Activated CD8-positive, alpha-beta memory T cell treated with anti-CD3 and anti-CD28 coated beads for 1 hour (primary cell): ENCODE results near the gene SLC25A45.
A peak's percentile ranks its signal among the peaks of the same experiment; 100 is the strongest.

Experiments
- DNase-seq, 2 donors: peaks; one replicate each; pipeline ENCODE4 v3.0.0-alpha.2; 2020; ENCODE audit warnings: low read depth in 1 of 2; ENCODE audit errors: extremely low read depth in 1 of 2

Gene SLC25A45

DNA sequence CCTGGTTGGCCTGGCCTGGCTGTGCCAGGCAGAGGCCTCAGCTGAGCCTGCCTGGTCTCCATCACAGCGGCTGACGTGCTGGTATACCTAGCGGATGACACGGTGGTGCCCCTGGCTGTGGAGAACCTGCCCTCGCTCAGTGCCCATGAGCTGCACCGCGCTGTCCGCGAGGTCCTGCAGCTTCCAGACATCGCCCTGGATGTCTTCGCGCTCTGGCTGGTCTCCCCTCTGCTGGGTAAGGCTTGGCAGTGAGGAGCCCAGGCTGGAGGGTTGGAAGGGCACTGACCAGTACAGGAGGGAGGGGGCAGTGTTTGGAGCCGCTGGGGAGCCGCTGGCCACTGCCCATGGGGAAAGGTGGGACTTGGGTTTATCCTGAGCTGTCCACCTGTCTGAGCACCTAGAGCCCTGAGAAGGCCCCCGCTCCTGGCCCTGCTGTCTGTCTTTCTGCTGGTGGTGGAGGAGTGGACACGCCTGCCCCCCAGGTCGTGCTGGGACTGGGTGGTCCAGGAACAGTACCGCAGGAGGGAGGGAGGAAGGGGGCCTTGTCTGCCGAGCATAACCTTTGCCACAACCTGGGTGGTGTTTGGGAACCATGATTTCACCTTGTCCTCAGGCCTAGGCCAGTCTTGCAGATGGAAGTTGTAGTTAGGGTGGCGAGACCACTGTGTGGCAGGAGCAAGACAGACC, 7.0 kb upstream of the SLC25A45 start:
- DNase-seq, result no peak

DNA sequence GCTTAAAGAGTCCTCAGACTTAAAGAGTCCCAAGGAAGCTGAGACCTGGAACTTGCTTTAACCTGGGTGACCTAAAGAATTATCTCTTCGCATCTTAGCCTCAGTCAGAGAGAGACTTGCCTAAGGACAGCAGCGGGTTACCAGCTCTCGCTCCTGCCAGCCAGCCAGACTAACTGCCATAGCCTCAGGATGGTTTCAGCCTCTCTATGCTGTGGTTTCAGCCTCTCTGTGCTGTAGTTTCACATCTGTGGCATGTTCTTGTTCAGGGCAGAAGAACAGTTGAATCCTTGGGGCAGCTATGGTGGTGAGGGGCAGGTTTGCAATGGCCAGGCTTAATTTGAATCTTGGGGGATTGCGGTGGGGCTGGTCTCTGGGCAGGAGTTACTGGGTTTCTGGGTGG, 6.3 kb upstream of the SLC25A45 start:
- DNase-seq, result no peak

DNA sequence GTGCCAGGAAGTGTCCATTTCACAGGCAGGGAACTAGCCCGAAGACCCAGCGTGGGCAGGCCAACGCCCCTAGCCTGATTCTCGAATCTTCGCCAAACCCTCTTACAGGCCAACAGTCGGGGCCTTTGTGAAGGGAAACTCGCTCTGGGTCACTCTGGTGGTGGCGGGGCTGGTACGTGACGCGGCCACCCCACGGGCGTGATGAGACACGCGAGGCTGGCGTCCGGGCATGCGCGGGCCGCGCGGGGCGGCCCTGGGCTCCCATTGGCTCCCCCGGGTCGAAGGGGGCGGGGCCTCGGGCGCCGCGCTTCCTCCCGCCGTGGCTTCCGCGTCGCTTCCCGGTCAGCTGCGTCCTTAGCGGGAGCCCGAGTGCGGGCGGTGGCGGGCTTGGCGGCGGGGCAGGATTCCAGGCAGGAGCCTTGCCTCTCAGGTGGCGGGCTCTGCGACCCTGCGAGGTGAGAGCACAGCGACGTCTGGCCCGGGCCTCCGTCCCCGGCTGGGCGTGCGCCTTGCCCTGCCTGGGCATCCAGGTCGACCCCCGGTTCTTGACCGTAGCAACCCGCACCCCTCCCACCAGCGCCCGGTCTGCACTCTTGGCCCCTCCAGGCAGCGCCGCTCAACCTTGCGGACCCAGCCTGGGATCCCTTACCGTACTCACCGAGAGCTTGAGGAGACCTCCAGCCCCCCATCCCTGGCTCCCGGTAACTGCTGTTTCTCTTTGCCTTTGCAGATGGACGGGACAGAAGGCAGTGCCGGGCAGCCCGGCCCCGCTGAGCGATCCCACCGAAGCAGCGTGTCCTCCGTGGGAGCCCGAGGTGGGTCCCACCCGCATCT, 4.1 kb upstream of the SLC25A45 start, which contains the start of gene FRMD8:
FRMD8 (plus strand) TSS at position 331 of the 834 bp plus-strand sequence; CDS start at position 731, 400 bp downstream.
- peak; percentile 75 to 87 for DNase-seq

DNA sequence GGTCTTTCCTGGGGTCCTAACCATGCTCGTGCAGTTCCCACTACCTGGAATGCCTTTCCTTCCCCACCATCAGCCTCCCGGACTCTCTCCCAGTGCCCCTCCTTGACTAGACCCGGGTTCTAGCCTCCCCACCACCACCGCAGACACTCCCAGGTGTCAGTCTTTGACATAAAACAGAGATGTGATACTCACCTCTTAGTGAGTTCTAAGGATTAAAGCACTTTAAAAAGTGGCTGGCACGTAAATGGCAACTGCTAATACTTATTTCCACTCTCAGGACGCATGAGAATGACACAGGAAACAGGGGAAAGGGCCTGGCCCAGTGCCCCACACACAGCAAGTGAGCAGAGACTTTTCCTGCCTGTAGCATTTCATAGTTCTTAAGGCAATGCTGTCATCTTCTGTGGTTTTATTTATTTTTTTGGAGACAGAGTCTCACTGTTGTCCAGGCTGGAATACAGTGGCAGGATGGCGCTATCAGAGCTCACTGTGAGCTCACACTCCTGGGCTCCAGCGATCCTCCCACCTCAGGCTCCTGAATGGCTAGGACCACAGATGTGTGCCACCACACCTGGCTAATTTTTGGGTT, 1.9 kb upstream of the SLC25A45 start:
- no peak for DNase-seq

DNA sequence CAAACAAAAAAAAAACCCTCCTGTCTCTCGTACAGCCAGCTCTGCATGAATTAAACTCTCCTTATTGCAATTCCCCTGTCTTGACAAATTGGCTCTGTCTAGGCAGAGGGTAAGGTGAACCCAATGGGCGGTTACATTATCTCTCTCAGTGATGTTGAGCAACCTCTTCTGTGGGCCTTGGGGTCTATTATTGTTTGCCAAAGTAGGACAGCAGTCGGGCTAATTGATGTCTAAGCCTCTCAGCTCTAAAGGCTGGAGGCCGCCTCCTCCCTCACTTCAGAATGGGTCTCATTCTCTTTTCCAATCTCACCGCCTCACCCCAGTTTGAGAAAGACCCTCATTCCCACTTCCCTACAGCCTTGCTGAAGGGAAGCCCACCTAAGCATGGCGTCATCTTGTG, 1.3 kb upstream of the SLC25A45 start:
- no peak for DNase-seq

DNA sequence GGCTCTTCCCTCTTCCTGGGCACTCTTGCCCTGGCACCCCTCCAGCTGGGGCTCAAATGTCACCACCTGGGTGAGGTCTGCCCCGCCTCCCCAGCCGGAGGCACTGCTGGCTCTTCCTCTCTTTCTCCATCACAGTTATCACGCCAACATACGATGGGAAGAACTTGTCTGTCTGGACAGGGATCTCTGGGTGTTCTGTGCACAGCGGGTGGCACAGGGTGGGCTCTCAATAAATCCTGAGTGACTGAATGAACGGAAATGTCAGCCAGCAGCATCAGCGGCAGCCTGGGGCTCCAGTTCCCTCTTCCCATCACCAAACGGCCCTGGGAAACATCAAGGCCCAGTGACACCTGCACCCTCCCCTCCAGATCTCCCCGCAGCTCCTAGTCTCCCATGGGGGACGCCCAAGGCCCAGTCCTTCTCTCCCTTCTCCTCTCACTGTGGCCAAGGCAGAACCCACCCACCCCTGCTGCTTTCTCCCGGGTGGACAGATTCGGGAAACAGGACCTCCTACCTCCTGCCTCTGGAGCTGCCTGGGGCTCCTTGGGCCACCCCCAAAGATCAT, 440 bp upstream of the SLC25A45 start:
- DNase-seq, result no peak

DNA sequence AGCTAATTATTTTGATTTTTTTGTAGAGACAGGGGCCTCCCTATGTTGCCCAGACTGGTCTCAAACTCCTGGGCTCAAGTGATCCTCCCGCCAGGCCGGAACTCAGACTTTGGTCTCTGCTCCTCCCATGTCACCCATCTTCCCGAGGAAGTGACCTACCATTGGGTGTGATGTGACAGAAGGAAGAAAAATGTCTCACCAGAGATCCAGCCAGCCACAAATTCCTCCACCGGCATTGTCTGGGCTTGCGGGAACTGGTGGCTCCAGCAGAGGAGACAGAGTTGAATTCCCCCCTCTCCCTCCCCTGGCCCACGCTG, 772 bp downstream of the SLC25A45 start:
- DNase-seq, result no peak

DNA sequence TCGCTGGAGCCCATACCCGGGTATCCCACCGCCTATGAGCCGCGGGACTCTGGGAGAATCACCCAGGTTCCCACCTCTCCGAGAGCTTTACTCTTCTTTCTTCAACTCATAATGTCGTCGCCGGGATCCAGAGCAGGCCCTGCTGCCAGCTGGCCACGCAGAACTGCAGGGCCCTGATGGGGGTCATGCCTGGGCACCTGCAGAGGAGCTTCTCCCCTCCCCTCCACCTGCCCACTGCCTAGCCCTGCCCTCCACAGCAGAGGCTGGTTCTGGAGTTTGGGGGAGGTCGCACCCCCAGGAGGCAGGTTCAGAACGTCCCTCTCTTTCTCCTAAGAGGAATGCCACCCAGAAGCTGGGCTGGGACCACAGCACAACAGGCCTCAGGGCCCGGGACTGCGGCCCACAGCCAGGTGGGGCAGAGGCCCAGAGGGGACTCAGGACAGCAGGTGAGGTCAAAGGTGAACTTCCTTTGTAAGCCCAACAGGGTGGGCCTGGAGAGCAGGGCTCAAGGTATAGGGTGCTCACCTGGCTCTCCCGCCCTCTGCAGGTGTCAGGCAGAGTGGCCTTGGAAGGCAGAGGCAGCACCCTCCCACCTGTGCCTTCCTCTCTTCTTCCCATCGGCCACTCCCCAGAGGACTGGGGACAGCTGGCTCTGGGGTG, 1.9 kb downstream of the SLC25A45 start:
- no peak for DNase-seq

DNA sequence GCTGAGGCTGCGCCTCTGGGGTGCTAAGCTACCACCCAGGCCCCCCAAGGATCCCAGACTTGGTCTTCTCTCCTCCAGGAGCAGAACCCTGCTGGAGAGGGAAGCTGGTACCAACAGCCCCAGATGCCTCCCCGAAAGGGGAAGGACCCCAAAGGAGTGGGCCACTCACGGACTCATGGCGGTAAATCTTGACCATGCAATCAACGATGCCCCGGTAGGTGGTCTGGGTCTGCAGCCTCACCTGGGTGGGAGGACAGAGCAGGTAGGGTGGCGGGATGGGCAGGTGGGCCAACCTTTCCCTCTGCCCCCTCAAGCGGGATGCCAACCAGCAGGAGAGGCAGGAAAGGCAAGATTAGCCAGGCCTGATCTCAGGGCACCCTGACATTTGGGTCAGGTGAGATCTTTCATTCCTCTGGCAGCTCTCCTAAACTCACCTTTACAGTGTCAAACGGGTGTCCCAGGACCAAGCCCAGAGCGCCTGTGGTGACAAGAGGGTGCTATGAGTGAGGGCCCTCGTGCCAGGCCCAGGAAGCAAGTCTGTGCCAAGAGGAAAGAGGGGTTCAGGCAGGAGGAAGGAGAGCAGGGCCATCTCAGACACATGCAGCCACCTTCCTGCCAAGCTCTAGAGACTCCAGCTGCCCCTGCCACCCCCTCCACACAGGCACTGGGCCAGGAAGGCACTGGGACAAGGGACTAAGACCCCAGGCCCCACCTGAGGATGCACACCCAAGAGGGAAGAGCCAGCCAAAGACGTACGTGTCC, 2.6 kb downstream of the SLC25A45 start:
- DNase-seq, result no peak

DNA sequence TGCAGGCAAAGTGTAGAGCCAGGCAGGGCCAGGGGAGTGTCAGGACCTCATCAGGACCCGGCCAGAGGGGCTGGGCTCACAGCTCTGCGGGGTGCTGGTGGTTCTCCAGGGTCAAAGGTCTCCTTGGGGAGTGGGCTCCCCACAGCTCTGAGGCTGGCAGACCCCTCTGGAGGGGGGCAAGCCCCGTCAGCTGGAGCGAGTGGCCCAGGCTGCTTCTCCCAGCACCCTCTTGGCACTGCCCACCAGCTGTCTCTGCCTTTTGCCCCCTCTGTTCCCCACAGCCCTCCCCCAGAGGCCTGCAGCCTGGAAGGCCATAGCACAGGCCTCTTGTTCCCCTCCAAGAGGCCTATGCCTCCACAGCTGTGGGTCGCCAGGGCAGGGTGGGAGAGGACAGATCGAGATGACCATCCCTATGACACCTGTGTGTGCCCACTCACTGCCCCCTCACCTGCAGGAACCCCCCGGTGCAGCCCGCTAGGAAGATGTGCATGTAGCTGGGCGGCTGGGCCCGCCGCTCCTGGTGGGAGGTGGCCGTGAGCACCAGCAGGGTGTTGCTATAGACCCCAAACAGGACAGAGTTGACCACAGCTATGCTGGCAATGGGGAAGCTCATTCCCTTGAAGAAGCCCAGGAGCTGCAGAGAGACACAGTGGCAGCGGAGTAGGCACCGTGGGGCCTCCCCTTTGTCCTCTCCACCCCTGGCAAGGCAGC, 3.4 kb downstream of the SLC25A45 start:
- DNase-seq, result no peak

DNA sequence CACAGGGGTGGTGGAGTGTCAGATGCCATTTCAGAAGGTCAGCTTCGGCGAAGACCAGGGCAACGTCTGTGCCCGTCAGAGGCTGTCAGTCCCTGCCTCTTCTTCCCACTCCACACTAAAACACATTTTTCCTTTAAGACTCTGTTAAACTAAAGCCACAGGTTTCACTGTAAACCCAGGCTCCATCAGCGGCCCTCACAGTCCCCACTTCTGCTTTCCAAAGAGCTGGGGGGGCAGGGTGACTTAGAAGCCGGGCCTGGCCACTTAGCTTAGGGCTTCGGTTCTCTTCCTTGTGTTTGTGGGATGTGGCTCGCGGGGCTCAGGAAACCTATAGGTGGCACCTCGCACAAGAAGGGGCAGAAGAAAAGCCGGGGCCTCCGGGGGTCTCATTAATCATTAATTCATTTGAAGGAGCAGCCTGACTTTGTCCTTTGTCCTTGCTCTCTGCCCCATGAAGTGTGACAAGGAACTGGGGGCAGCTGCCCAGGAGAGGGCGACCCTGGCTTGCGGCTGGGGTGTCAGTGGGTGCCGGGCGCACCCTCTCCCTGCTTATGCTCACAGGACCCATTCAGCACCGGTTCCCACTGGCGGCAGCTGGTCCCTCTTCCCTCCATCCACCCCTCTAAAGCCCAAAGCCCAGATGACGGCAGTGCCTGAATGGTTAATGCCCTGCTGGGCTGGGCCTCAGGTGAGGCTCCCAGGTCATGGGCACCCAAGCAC, 4.1 kb downstream of the SLC25A45 start:
- no peak for DNase-seq

DNA sequence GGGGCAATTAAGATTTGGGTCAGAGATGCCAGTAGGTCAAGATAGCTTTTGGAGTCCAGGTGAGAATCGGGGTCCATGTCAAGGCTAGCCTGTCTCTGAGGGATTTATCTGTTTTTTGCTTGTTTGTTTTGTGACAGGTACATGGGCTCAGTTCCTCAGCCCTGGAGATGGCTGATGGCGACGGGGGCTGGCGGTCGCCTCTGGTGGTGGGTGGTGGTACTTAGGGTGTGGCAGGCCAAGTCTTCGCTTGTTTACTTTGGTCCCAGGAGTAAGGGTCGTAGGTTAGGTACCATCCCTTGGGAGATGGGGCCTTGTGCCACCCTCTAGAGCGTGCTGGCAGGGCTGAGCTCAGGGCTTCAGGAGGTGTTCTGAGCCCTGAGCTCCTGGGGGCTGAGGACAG, 4.7 kb downstream of the SLC25A45 start:
- DNase-seq, result no peak

DNA sequence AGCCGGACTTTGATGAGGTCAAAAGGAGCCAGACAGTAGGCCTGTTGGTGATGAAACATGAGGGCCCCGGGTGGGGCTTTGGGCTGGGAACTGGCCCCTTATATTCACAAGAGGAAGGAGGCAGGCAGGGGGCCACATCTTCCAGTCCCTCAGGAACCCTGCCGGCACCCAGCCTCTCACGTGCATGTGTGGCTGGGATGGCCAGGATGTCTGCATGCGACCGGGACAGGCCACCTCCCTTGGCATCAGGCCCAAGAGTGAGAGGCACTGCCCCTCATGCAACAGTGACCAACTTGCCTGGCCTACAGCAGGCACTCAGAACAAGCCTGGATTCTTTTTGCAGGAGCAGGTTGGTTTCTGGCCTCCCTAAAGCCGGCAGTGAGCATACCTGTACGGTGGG, 5.4 kb downstream of the SLC25A45 start:
- DNase-seq, result no peak

DNA sequence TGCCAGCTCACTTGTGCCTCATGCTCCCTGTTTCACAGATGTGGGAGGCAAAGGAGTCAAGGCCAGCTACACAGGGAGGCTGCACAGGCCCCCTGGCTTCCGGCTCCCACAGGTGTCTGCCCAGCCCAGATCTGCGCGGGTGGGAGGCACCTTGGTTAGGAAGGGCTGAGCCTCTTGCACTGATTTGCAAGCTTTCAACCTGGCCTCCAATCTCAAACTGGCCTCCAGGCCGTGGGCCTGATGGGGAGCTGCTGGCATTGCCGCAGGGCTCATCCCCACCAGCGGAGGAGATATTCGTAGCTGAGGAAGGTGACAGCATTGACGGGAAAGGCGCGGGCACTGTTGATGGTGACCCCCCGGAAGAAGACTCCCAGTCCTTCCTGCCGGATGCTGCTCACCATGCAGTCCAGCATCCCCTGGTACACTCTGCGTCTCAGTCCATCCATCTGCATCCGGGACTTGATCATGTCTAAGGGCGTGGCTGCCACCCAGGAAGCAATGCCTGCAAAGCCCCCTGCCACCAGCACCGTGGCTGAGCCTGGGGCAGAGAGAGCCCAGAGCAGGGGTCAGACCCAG, 6.2 kb downstream of the SLC25A45 start:
- DNase-seq, result no peak

DNA sequence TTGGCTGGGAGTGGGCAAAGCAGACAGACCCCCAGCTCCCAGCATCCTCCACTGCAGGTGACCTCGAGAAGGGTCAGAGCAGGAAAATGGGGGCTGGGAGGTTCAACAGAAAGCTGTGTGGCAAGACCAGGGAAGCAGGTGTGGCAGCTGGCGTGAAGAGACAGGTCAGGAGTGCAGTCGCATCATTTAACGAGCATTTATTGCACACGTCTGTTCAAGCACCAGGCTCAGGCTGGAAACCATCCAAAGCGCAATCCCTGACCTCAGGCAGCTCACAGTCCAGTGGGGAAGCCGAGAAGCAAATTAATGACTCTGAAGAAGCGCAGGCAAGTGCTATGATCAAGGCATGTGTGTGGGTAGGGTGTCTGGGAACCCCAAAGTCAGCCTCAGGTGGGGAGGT, 7.4 kb downstream of the SLC25A45 start:
- DNase-seq, result no peak

DNA sequence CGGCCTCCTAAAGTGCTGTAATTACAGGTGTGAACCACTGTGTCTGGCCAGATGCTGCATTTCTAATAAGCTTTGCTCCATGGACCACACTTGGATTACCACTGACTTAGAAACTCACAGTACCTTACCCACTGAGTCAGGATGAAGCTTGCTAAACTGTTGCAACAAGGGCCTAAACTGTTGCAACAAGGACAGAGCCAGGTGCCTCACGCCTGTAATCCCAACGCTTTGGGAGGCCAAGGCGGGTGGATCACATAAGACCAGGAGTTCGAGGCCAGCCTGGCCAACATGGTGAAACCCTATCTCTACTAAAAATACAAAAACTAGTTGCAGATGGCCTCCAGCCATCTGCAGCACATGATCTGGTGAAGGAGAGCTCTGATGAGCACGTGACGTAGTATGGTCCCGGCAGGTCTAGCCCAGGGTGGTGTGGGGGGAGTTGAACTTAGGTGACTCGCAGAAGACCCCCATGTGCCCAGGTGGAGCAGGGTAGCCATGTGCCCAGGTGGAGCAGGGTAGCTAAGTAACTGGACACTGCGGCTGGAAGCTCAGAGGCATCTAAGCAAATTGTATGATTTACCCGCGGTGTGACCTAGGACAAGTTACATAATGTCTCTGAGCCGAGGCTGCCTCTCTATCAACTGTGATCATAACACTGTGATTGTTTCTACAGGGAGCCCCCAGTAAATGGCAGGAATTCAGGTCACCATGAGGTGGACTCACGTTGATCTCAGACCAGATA, 8.4 kb downstream of the SLC25A45 start:
- no peak for DNase-seq

DNA sequence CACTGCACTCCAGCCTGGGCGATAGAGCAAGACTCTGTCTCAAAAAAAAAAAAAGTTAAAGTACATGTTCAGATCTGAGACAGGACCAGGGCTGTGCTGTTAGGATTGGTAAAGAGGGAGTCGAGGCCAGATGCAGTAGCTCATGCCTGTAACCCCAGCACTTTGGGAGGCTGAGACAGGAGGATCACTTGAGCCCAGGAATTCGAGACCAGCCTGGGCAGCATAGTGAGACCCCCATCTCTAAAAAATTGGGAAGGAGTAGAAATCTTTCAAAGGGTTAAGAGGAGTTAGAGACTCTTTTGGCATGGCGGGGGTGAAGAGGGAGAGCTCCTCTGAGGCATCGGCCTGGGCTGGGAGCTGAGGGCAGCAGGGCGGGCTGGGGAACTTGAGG, 11.8 kb downstream of the SLC25A45 start:
- DNase-seq, result no peak

DNA sequence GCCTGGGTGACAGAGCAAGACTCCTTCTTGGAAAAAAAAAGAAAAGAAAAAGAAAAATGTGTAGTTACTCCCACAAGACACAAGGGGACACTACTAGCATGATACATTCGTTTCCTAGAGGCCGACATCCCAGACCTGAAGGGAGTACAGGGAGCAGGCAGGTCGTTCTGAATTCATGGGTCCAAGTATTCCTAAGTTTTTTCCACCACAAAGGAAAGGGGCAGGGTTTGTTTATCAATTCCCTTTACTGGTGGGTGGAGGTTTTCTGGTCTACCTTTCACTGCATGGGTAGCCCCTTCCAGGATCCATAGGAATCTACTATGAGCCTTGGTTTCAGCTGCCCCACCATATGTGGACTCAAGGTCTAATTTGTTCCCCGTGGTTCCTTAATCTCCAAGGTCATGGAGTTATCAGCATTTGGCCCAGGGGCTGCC, 16.1 kb downstream of the SLC25A45 start:
- no peak for DNase-seq
